Iris pigment epithelial cell (primary cell): ENCODE results near the gene LPP.
A peak's percentile ranks its signal among the peaks of the same experiment; 100 is the strongest.
"Not testable (repeated sequence)": the region's sequence is repeated elsewhere in the genome, so short reads cannot be mapped to it uniquely, and the experiment has no call there.

ENCODE experiments used
- DNase-seq: peaks from one replicate; pipeline ENCODE4 v3.0.0-alpha.2; 2011; ENCODE audit warnings: low read depth

LPP gene

DNA sequence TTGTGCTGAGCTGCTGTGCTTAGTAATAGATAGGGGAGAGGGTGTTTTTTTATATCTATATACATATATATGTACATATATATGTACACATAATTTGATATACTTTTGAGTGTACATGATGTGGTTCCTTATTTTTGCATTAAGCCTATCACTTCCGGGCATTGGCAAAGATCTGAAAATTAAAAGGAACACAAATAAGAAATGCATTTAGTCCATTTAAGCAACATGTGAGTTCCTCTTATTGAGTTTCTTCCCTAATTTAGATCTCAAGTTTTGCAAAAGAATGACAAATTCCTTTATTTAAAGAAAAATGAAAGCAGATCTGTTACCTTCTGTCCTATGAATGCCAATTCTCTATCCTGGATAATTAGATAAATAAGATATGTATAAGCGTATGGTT lies 435.1 kb downstream of the LPP start:
- DNase-seq: no peak

DNA sequence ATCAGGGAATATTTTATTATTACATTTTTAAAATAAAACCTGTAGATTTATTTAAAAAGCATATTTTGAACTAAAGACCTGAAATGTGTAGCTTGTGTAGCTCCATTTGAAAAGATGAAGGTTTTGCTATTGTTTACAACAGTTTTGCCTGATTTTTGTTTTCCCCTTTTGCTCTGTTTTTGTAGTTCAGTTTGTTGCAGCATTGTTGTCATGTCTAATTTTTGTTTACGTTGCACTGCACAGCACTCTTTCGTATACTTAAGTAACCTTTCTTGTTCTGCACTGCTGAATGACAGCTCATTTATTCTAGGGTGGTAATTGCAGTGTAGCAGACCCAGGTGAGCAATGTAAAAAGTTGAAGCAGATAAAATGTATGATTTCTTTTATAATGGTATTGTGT lies 435.8 kb downstream of the LPP start:
- DNase-seq: no peak

DNA sequence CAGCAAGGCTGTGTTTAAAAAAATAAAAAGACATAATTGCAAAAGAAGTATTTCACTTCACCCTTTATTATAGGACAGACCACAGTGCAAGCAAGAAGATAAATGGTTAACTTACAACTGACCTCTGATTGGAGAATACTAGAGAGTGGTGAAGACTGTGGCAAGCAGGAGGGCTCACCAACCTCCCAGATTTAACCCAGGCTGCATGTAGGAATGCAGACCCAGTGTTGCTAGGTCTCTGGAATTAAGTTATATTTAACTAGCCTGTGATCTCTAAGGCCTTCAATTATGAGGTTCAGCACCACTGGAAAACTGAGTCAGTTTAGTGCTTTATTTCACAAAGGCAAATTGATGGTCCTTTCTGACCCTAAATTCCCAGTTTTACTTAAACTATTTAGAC lies 436.6 kb downstream of the LPP start:
- DNase-seq: no peak

DNA sequence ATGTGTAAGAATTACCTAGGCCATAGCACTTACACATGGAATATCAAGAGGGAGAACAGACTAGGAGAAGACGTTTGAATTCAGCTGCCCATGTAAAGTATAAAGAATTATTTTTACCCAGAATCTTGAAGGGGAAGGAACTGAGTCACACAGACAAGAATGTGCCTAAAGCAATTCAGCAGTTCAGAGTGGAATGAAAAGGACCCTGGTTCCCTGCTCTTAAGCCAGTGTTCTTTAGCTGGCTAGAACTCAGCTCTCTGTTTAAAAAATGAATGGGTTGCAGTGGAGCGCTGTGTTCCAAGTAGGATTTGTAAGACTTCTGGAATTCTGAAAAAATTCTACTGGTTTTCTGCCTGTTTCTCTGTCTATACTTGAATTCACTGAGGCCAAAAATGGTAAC lies 440.2 kb downstream of the LPP start:
- peak; percentile 94 for DNase-seq

DNA sequence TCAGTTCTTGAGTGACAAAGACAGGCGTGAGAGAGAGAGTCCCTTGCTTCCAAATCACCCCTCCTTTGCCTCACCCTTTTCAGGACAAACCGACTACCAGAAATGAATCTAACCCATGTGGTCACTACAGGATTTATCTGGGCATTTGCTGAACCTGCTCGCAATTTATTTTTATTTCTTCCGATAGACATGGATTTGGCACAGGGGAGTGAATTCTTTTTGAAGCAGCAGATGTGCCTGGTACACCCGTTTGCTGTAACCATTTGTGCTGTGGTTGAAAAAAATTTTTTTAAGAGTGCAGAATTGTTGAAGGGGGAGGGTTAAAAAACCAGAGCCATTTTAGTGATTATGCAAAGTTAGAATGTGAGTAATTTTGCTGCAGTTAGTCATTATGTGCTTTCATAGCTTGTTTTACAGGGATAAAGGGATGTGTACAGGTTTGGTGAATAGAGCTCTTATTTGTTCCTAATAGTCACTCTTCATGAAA lies 442.0 kb downstream of the LPP start:
- peak; percentile 83 for DNase-seq

DNA sequence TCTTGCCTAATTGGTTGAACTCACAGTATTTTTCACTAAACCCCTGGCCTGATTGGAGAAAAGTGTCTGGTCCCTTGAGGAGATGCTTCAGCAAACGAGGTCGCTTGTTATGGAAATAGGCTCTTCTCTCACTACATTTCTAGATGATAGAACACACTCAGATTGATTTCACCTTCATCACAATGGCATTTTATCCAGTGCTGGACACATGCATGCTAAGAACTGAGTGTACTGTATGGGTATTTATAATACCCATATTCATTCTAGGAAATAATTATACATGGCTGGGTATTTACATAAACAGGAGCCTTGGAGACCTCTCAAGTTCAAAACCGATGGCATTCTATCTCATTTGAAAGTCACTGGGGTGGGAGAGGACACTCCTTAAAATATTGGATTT lies 444.9 kb downstream of the LPP start:
- no peak for DNase-seq

DNA sequence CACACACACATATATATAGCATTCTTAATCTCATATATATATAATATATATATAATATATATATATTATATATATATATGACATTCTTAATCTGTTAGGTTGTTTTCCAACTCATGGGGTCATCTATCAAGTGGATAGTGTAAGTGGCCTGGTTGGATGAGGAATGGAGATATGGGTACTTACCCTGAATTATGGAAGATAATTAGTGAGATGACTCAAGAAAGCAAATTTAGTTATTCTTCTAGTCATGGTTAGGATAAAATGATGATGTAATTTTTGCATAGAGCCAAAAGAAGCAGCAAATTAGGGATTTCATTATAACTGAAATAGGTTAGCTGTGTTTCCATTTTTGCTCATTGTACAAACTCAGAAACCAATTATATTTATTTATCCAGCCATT lies 448.2 kb downstream of the LPP start:
- DNase-seq: no peak

DNA sequence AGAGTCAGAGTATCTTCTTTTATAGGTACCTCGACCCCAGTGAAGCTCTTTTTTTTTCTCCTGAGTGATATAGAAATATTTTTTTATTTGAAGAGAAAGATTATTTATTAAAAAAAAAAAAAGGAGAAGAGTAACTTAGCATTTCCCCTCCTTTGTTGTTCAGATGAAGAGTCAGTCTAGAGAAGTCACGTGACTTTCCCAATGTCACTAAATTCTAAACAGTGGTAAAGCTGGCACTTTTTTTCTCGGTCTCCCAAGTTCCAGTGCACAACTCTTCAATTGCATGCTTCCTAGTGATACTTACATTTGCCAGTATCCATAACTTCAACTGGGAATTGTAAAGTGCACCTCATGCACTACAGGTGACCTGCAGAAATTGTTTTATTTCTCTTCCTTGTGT lies 448.7 kb downstream of the LPP start:
- no peak for DNase-seq

DNA sequence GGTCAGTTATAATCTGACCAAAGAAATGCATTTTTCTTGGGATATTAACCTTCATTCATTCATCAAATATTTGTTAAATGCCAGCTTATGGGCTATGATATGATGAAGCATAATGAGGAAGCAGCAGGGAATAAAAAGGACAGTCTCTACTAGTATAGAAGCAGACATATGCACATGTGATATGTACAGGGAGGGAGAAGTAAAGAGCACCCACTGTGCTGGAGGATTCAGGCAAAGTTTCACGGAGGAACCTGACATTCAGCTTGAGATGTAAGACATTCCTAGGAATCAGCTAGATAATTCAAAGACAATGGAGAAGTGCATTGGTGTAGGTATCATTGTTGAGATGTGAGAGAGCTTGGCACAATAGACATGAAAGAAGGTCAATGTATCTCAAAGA lies 450.7 kb downstream of the LPP start:
- DNase-seq: no peak

DNA sequence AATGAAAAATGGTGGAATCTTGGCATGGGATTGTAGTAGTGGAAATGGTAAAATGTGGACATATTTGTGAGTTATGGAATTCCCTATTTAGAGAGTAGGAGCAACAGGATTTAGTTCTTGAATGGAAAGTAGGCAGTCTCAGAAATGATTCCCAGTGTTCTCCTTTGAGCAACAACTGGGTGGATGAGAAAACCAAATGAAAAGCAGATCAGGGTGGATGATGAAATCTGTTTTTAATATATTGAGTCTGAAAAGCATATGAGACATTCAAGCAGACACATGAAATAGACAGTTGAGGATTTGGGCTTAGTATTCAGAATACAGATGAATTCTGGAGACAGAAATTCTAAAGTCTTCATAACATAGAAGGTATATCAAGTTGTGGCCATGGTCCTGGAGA lies 451.3 kb downstream of the LPP start:
- DNase-seq: no peak

DNA sequence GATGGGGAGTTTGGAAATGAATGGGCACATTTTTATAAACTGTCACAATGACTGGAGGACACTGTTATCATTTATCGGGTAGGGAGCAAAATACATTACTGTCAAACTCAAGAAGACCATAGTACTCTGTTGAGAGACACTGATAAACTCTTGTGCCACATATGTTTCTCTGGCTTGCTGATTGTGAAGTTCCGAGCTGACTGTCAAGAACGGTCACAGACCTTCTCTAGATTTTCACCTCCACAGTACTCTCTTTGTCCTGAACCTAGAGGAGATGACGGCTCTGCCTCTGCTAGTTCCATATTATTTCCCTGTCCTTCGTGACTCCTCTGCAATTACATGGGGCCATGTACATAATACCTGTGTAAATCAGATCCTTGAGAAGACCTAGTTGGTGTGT lies 451.9 kb downstream of the LPP start:
- no peak for DNase-seq

DNA sequence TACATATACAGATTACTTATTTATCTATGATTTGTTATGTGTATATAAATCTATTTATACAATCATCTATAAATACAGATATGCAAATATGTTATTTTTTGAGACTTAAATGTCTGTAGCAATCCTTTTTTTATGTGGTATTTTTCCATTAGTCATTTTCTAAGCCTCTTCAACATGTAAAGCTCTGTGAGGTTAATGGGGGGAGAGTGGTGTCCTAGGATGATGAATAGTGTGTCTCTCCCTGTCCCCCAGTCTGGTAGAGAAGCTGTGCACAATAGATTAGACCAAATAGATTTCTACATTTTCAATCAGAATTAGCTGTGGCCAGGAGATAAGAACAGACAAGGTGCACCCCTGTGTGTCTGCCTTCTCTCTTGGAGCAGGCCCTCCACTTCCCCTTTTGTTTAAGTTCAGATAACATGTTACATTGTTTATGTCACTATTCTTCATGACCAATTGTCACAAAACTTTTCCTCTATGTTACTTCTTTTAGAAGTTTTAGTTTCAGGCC lies 453.9 kb downstream of the LPP start:
- DNase-seq: no peak

DNA sequence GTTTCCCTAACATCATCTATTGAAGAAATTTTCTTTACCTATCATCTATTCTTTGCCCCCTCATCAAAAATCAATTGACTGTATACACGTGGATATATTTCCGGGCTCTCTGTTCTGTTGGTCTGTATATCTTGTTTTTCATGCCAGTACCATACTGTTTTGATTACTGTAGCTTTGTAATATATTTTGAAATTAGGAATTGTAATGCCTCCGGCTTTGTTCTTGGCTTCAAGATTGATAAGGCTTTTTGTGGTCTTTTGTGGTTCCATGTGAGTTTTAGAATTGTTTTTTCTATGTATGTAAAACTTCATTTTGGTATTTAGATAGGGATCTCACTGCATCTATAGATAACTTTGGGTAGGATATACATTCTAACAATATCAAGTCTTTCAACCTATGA lies 454.4 kb downstream of the LPP start:
- no peak for DNase-seq

DNA sequence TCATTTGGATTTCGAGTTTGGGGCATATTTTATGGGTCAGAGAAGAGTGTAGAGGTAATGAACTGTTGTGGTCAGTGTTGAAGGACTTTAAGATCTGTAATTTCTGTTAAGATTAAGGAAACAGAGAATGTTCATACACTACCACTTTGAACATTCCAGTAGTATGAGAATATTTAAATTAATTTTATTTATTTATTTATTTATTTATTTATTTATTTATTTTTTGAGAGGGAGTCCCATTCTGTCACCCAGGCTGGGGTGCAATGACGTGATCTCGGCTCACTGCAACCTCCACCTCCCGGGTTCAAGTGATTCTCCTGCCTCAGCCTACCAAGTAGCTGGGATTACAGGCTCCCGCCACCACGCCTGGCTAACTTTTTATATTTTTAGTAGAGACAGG lies 459.8 kb downstream of the LPP start:
- DNase-seq: not testable (repeated sequence)

DNA sequence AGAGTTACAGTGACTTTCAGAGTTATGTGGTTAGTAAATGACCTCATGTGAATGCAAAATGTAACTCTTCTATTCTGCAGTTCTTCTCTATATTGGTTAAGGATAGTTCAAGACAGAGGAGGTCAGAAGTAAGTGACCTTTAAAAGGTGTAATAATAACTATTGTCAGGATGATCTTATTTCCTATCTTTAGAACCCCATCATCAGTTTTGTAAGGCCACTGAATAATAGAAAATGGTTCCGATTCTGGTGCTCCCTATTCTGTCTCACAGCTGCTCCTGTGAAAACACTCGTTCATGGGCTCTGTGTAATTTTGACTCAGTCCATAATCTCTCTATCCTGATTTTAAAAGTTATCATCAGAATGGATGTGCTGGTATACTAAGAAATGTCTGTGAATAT lies 463.3 kb downstream of the LPP start:
- no peak for DNase-seq

DNA sequence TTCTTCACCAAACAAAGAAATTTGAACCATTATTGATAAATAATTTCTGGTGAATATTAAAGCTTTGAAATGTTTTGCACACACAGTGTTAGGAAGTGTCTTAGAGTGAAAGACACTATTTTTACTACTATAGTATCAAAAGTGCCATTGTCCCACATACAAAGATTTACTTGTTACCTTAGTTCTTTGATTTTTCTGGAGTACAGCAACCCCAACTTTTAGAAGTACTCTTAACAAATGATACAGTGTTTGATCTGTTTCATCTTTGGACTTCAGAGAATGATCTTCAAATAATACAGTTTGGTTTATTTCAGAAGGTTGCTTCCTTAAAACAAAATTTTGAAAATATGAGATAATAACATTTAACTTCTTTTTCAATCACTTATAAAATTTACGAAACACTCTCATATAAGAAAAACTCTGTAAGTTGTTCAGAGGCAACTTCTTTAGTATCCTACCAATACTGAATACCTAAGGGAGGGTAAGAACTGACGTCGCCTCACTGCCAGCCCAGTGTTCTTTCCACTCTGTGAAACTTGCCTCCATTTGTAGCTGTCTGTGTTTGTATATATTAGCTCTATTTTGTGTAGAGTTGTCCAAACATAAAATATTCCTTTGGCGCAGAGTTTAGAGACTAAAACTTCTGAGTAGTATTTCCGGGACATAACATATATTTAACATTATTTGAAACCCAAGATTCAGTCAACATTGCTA lies 464.2 kb downstream of the LPP start:
- no peak for DNase-seq

DNA sequence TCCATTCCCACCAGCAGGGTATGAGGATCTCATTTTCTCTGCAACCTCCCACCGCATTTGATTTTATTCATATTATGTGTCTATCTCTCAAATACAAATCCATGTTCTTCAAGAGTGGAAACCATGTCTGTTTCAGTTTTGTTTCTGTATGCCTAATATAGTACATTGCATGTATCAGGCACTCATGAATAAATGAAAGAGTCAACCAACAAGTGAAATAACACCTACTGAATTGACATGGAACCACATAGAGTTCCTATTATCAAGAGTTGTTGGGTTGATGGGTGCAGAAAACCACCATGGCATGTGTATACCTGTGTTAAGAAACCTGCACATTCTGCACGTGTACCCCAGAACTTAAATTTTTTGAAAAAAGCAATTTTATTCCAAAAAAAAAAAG lies 466.8 kb downstream of the LPP start:
- no peak for DNase-seq

DNA sequence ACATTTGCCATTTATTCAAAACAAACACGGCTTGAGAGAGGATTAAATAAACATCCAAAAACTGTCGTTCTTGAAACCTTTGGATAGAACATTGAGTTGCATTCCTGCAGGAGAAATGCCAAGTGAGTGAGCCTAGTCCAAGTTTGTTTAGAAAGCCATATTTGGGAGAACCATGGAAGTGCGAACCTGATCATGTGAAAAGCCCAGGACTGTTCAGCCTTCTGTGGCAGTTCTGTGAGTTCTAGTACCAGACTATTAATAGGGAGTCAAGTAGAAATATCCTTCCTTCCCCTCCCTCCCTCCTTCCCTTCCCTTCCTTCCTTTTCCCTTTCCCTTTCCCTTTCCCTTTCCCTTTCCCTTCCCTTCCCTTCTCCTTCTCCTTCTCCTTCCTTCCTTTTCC lies 470.4 kb downstream of the LPP start:
- DNase-seq: peak; percentile 49

DNA sequence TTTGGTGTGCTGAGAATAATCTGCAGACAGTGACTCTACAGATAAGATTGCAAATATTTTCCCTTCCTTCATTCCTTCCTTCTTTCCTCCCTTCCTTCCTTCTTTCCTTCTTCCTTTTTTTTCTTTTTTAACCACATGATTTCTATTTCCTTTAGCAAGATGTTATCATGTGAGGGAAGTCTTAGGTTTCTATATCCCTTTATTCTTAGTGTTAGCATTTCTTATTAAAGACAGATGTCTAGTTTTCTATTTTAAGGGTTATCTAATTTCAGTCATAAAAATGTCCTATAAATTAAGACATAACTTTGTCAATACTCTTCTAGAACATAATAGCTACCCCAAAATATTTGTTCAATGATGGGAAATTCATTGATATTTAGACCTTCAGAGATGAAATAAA lies 470.9 kb downstream of the LPP start:
- DNase-seq: no peak

DNA sequence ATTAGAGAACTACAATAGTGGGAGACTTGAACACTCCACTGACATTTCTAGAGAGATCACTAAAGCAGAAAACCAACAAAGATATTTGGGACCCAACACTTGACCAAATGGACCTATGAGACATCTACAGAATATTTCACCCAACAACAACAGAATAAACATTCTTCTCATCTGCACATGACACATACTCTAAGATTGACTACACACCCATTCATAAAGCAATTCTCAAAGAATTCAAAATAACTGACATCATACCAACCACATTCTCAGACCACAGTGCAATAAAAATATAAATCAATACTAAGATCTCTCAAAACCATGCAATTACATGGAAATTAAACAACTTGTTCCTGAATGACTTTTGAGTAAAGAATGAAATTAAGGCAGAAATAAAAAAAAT lies 473.7 kb downstream of the LPP start:
- peak; percentile 93 for DNase-seq

DNA sequence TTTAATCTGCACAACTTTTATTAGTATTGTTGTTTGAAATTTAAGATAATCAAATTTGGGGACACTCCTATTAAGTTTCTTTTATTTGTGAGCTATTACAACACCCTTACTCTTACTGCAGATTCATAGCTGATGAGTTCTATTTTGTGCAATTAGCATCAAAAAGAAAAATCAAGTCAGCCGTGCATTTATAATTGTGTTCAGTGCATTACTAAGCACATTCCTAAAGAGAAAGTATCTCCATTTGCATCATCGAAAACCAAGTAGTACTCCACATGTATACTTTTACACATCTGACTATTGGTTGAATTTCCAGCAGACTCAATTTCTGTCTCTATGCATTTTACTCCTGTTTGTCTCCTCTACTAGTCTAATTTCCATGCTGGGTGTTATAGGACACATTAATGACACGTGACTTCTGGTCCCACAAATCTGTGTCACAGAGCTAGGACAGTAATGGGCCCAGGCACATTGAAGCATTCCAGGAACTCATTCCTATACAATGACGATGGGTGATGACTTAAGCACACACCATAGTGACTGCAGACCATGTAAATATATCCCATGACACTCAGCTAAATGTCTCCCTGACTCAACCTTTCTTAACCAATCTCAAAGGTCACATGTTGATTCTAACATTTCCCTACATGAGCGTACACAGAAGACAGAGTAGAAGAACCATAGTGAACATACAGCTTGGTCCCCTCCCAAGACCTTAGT lies 477.5 kb downstream of the LPP start:
- DNase-seq: peak; percentile 89

DNA sequence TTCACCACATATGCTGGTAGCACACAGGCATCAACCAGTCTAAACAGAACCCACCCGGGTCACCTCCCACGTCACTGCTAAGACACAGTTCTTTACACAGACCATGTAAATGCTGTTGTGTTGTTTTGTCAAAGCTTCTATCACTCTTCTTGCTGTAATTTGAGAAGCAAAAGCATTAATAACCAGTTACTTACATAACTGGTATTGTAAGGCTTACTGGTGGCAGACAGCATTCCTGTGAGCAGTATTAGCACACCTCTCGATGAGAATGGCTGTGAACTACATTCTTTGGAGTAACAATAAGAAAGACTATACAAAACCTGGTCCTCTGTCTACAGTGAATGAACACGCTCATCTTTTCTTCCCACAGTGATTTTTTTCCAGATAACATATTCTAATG lies 479.2 kb downstream of the LPP start:
- DNase-seq: peak; percentile 69

DNA sequence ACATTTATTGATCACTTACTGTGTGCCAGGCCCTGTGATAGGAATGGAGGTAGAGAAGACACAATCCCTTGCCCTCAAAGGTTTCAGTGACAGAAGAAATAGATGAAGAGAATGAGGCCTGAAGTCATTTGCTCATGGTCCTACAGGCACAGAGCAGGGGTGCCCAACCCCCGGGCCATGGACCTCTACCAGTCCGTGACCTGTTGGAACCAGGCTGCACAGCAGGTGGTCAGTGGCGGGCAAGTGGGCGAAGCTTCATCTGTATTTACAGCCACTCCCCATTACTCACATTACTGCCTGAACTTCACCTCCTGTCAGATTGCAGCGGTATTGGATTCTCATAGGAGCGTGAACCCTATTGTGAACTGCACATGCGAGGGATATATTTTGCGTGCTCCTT lies 480.3 kb downstream of the LPP start:
- no peak for DNase-seq
